Mesodermal cell (in vitro differentiated cells): ENCODE results near the gene CTIF.

Experiments used
- H3K27ac ChIP-seq: 2 replicates; pipeline ENCODE4 v1.7.0; 2013; ENCODE audit warnings: mild to moderate bottlenecking, low read depth, low read length, moderate library complexity; ENCODE audit not compliant: severe bottlenecking
- H3K36me3 ChIP-seq: 2 replicates; pipeline ENCODE4 v1.7.1; 2013; ENCODE audit warnings: mild to moderate bottlenecking, low read length, moderate library complexity; ENCODE audit not compliant: control insufficient read depth, insufficient read depth
- H3K4me1 ChIP-seq: one replicate; pipeline ENCODE4 v1.7.1; 2013; ENCODE audit warnings: mild to moderate bottlenecking, low read length; ENCODE audit not compliant: insufficient read depth, control insufficient read depth, poor library complexity, severe bottlenecking
- H3K4me3 ChIP-seq: 2 replicates; pipeline ENCODE4 v1.7.0; 2013; ENCODE audit warnings: low read length, control low read depth, mild to moderate bottlenecking; ENCODE audit not compliant: insufficient read depth, poor library complexity, severe bottlenecking; ENCODE audit errors: extremely low read depth
- H3K9me3 ChIP-seq: 2 replicates; pipeline ENCODE4 v1.7.1; 2013; ENCODE audit warnings: mild to moderate bottlenecking, low read length, moderate library complexity; ENCODE audit not compliant: control insufficient read depth
- WGBS, 2 experiments: methylation state at CpG; one replicate each; pipeline ENCODE4 v1.1.5; 2013; ENCODE audit warnings: missing lambda C conversion rate in 2 of 2; ENCODE audit not compliant: insufficient coverage in 2 of 2; 5-methylcytosine and 5-hydroxymethylcytosine counted together

Gene CTIF

GRCh38 chr18:48838921-48839818, 300.3 kb downstream of the CTIF start:
- Histone ChIP-seq H3K9me3 (no peaks in the 10 kb centered on the region), H3K36me3 (no peaks in the 10 kb centered on the region), H3K4me3 (no peak overlapping the region), H3K4me1 (peaks cover 71% of the 10 kb centered on the region), H3K27ac (peak overlapping the region; percentile 53)
- 81 to 86% methylated on average over 8 to 9 of the region's 10 CpGs for WGBS, 2 experiments

GRCh38 chr18:48839819-48840490, 301.1 kb downstream of the CTIF start:
- Histone ChIP-seq H3K4me1 (peaks cover 65% of the 10 kb centered on the region), H3K4me3 (no peak overlapping the region), H3K27ac (no peak overlapping the region), H3K9me3 (no peaks in the 10 kb centered on the region), H3K36me3 (no peaks in the 10 kb centered on the region)
- 93 to 98% methylated on average over 4 to 5 of the region's 7 CpGs for WGBS, 2 experiments

DNA sequence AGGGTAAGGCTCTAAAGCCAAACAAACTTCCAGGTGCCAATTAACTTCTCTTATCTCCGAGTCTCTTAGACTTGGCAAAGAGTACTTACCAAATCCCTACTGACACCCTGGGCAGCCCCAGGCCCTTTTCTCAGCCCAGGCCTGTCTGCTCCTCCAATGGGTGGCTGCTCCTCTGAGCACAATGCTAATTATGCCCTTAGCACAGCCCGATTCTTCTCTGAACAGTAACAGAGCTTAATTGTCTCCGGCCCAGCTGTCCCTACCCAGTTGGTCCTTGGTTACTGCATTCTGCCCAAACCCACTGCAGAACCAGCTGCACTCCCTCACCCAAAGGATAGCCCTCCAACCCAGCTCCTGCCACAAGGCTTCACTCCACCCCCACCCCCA, 301.7 kb downstream of the CTIF start:
- WGBS, 2 experiments, result 83 to 90% methylated on average over 3 of the region's 3 CpGs
- no peaks in the 10 kb centered on the region for H3K9me3 ChIP-seq
- no peaks in the 10 kb centered on the region for H3K36me3 ChIP-seq
- no peak overlapping the region for H3K27ac ChIP-seq
- H3K4me1 ChIP-seq, result peaks cover 60% of the 10 kb centered on the region
- no peak overlapping the region for H3K4me3 ChIP-seq

GRCh38 chr18:48841381-48842258, 302.8 kb downstream of the CTIF start:
- no peak overlapping the region for H3K4me3 ChIP-seq
- no peaks in the 10 kb centered on the region for H3K36me3 ChIP-seq
- H3K4me1 ChIP-seq, result peaks cover 51% of the 10 kb centered on the region
- H3K27ac ChIP-seq, result peak overlapping the region; percentile 75
- H3K9me3 ChIP-seq, result no peaks in the 10 kb centered on the region
- 88 to 90% methylated on average over 24 of the region's 31 CpGs for WGBS, 2 experiments

DNA sequence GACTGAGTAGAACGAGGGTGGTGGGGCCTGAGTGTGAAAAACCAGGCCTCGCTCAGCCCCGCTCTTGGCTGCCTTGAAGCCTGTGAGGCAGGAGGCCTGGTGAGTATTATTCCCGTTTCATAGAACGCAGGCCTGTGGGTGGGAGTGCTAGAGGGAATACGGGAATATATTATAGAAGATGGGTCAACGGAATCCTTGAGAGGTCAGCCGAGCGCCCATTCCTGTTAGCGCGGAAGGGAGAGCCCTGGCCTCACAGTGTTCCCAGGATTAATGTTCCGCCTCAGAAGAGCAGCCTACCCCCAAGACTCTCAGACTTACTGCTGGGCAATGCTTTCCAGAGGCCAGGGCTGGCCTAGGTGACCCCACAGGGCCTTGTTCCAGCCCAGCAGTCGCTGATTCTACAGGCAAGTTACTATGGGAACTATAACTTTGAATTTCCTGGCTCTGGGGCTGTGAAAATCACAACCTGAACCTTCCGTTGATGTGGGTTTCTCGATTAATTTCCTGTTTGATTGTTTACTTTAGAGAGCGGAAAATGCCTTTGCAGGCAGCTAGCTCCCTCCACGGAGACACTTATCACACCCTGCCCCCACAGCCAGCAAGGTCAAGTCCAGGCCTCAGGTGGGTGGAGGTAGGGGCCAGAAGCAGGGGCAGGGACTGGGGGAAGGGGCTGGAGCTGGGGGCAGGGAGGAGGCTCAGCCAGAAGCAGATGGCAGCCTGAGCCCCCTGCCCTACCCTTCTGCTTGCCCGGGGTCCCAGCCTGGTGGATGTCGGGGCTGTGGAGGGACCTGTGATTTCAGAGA, 303.6 kb downstream of the CTIF start:
- WGBS, 2 experiments, result 73 to 83% methylated on average over 9 to 16 of the region's 19 CpGs
- Histone ChIP-seq H3K4me1 (peaks cover 51% of the 10 kb centered on the region), H3K36me3 (no peaks in the 10 kb centered on the region), H3K27ac (peak overlapping the region; percentile 75), H3K4me3 (no peak overlapping the region), H3K9me3 (no peaks in the 10 kb centered on the region)

- H3K36me3 ChIP-seq, result no peaks in the 10 kb centered on the region
- peak overlapping the region; percentile 75 for H3K27ac ChIP-seq
- WGBS, 2 experiments, result 81 to 87% methylated on average over 6 to 8 of the region's 8 CpGs
- H3K9me3 ChIP-seq, result no peaks in the 10 kb centered on the region
- peaks cover 45% of the 10 kb centered on the region for H3K4me1 ChIP-seq
- no peak overlapping the region for H3K4me3 ChIP-seq
Observed at GRCh38 chr18:48843162-48843561, 304.3 kb downstream of the CTIF start.

- H3K4me3 ChIP-seq, result no peak overlapping the region
- H3K27ac ChIP-seq, result no peak overlapping the region
- WGBS, 2 experiments, result 93% methylated on average over 2 of the region's 4 CpGs; no CpG with 5 or more reads in 1 of the 2 experiments
- H3K4me1 ChIP-seq, result peaks cover 45% of the 10 kb centered on the region
- no peaks in the 10 kb centered on the region for H3K36me3 ChIP-seq
- H3K9me3 ChIP-seq, result no peaks in the 10 kb centered on the region
Observed at GRCh38 chr18:48843596-48843995, 304.8 kb downstream of the CTIF start.

- H3K4me3 ChIP-seq, result no peak overlapping the region
- H3K27ac ChIP-seq, result no peak overlapping the region
- no peaks in the 10 kb centered on the region for H3K36me3 ChIP-seq
- WGBS, 2 experiments, result 98 to 99% methylated on average over 6 to 8 of the region's 9 CpGs
- H3K9me3 ChIP-seq, result no peaks in the 10 kb centered on the region
- peaks cover 39% of the 10 kb centered on the region for H3K4me1 ChIP-seq
Observed at GRCh38 chr18:48844271-48844670, 305.4 kb downstream of the CTIF start.

DNA sequence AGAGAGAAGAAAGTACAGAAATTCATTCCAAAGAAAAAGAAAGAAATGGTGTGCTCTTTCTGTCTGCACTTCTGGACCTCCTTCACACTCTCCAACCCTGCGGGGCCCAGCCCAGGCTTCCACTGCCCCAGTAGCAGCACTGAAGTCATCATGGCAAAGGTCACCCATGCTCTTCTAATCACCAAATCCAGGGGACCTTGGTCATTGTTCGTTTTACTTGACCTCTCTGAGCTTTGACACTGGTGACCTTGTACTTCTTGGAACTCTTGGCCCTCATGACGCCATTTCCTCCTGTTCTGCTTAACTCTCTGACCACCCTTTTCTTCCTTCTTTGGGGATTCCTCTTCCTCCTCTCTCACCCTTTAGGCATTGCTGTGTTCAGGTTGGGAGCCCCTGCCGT, 306.3 kb downstream of the CTIF start:
- WGBS, 2 experiments, result 92 to 93% methylated on average over 4 of the region's 4 CpGs
- Histone ChIP-seq H3K4me1 (peaks cover 32% of the 10 kb centered on the region), H3K9me3 (no peaks in the 10 kb centered on the region), H3K36me3 (no peaks in the 10 kb centered on the region), H3K27ac (no peak overlapping the region), H3K4me3 (no peak overlapping the region)

GRCh38 chr18:48846423-48846932, 307.6 kb downstream of the CTIF start:
- Histone ChIP-seq H3K9me3 (no peaks in the 10 kb centered on the region), H3K4me1 (peaks cover 35% of the 10 kb centered on the region), H3K27ac (no peak overlapping the region), H3K4me3 (no peak overlapping the region), H3K36me3 (no peaks in the 10 kb centered on the region)
- WGBS, 2 experiments, result 95 to 97% methylated on average over 2 of the region's 2 CpGs
